Breast epithelium (tissue), 4 donors: Measurements from ENCODE around the gene LPCAT4. TPM values are rescaled to one million over a fixed set of nuclear protein-coding genes. Genes with fewer than 3 reads are reported as not detected.
A peak's percentile ranks its signal among the peaks of the same experiment; 100 is the strongest.

Experiments
- DNase-seq, 2 donors: peaks; one replicate each; pipeline ENCODE4 v3.0.0-alpha.2; 2019; ENCODE audit warnings: low spot score in 2 of 2
- H3K27ac ChIP-seq, 2 donors: fragments of 200-600 bp; sonication (generic) in 1 of 2; one replicate each; pipeline ENCODE4 v1.5.1; 2016 to 2019; ENCODE audit warnings: mild to moderate bottlenecking in 1 of 2
- H3K27me3 ChIP-seq, 2 donors: fragments of 200-600 bp; sonication (generic) in 1 of 2; one replicate each; pipeline versions ENCODE4 v1.5.1 to v1.6.0; 2017 to 2019; ENCODE audit warnings: control low read depth in 1 of 2, mild to moderate bottlenecking in 1 of 2
- H3K36me3 ChIP-seq: fragments of 200-600 bp; one replicate; pipeline ENCODE4 v1.5.1; 2019
- H3K4me1 ChIP-seq, 2 donors: fragments of 200-600 bp; sonication (generic); one replicate each; pipeline ENCODE4 v1.5.1; 2016 to 2019; ENCODE audit warnings: control low read depth in 1 of 2
- H3K4me3 ChIP-seq, 3 donors: fragments of 200-600 bp; sonication (generic); 1 replicate in 2 of 3; 2 replicates in 1 of 3; pipeline ENCODE4 v1.5.1; 2016 to 2019; ENCODE audit warnings: mild to moderate bottlenecking in 3 of 3, moderate library complexity in 2 of 3
- H3K9me3 ChIP-seq, 2 donors: fragments of 200-600 bp; sonication (generic) in 1 of 2; one replicate each; pipeline ENCODE4 v1.5.1; 2016 to 2019; ENCODE audit warnings: control low read depth in 1 of 2
- POLR2A ChIP-seq: fragments of 450-650 bp; IDR thresholded peaks from one replicate; pipeline ENCODE4 v1.6.1; 2016; ENCODE audit warnings: antibody characterized with exemption, mild to moderate bottlenecking, moderate library complexity
- POLR2AphosphoS5 ChIP-seq, 3 donors: sonication (generic); formaldehyde crosslinking; IDR thresholded peaks; one replicate each; pipeline ENCODE4 v1.6.1; 2017; ENCODE audit warnings: antibody characterized with exemption in 3 of 3
- intact Hi-C: fragments of 100-400 bp; cut with DNase I; formaldehyde crosslinking; loops from one replicate; pipeline ENCODE4 v1.15.1; 2023; ENCODE audit warnings: low total_unique reads
- total RNA-seq, 3 donors: library from RNA; depleted of rRNA; stranded (reverse); fragments of >200 nt; gene quantifications; one replicate each; pipeline ENCODE4 v1.1.0, GENCODE V29; 2016
- TF ChIP-seq, protein P1 (sequence below), 3 donors: fragments of 450-650 bp; IDR thresholded peaks; one replicate each; pipeline ENCODE4 v1.5.1; 2016 to 2017; ENCODE audit warnings: antibody characterized with exemption in 3 of 3, mild to moderate bottlenecking in 3 of 3, moderate library complexity in 3 of 3

The LPCAT4 gene
- total RNA-seq, 3 donors from 2014 or later = 10.7 to 16.4 (median 13.8) TPM

DNA sequence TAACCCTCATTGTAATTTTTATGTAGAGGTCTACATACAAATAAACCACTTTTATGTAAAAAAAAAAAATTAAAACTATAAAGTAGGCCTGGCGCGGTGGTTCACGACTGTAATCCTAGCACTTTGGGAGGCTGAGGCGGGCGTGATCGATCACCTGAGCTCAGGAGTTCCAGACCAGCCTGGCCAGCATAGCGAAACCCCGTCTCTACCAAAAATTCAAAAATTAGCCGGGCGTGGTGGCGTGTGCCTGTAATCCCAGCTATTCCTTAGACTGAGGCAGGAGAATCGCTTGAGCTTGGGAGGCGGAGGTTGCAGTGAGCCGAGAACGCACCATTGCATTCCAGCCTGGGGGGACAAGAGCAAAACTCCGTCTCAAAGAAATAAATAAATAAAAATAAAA is 28.6 kb downstream of the LPCAT4 start:
- no peak for DNase-seq
- H3K36me3 ChIP-seq = no peaks in the 10 kb centered on the region
- intact Hi-C loops = loop anchor here (10.0 kb wide), 1 partner anchor 1416 kb away; no protein-coding TSS in a partner anchor
- TF ChIP-seq, protein P1, sequence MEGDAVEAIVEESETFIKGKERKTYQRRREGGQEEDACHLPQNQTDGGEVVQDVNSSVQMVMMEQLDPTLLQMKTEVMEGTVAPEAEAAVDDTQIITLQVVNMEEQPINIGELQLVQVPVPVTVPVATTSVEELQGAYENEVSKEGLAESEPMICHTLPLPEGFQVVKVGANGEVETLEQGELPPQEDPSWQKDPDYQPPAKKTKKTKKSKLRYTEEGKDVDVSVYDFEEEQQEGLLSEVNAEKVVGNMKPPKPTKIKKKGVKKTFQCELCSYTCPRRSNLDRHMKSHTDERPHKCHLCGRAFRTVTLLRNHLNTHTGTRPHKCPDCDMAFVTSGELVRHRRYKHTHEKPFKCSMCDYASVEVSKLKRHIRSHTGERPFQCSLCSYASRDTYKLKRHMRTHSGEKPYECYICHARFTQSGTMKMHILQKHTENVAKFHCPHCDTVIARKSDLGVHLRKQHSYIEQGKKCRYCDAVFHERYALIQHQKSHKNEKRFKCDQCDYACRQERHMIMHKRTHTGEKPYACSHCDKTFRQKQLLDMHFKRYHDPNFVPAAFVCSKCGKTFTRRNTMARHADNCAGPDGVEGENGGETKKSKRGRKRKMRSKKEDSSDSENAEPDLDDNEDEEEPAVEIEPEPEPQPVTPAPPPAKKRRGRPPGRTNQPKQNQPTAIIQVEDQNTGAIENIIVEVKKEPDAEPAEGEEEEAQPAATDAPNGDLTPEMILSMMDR (IDR thresholded peaks at IDR 0.05) = no peak
- no peak for TF ChIP-seq POLR2AphosphoS5 (IDR thresholded peaks at IDR 0.05)
- no peak for TF ChIP-seq POLR2A
- H3K4me3 ChIP-seq = peak overlapping the region; percentile 91 to 94 (median 94)
- no peaks in the 10 kb centered on the region for H3K9me3 ChIP-seq
- no peaks in the 10 kb centered on the region for H3K4me1 ChIP-seq
- peak overlapping the region; percentile 86 to 87 for H3K27ac ChIP-seq
- H3K27me3 ChIP-seq = no peaks in the 10 kb centered on the region

DNA sequence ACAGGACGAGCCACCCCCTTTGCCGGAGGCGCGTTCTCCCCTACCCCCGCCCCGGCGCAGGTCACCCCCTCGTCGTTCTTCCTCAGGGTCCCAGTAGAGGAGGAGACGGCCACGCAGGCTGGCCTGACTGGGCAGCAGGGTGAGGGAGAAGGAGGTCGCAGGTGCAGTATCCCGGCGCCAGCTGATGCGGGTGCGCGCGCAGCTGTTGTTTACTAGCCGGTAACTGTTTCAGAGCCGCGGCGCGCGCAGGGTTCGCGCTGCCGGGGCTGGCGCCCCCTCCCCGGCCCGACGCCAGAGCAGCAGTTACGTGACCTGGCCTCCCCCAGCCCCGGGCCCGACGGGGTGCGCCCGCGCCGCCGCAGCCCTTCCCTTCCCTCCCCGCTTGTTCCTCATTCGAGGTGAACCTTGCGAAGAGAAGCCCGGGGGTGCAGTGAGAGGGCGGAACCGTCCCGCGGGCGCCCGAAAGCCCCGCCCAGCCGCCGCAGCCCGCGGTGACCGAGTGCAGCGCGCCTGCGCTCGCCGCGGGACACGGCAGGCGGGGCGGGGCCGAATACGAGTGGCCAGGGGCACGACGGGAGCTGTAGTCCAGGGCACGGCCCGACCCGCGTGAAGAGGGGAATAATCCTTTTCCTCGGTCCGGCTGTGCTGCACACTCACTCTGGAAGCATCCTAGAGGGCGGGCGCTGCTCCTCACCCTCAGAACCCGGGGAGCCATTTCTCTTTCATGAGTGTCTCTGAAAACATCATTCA is 29.3 kb downstream of the LPCAT4 start, which contains the start of gene SLC12A6:
SLC12A6 (minus strand) TSS at position 225 of the 750 bp plus-strand sequence. CDS start 1,101 bp downstream, outside the sequence.
- Histone ChIP-seq H3K4me1 (no peaks in the 10 kb centered on the region), H3K36me3 (no peaks in the 10 kb centered on the region), H3K27ac (peak within 1 kb of the TSS; percentile 86 to 87), H3K27me3 (no peaks in the 10 kb centered on the region), H3K9me3 (no peaks in the 10 kb centered on the region), H3K4me3 (peak within 1 kb of the TSS; percentile 91 to 94 (median 94))
- no peak for TF ChIP-seq POLR2A
- TF ChIP-seq POLR2AphosphoS5 (IDR thresholded peaks at IDR 0.05) = peak in 1 of 3 donors; percentile 12
- DNase-seq = peak; percentile 69 to 80
- intact Hi-C loops = loop anchor here (10.0 kb wide), 1 partner anchor 1417 kb away; no protein-coding TSS in a partner anchor

DNA sequence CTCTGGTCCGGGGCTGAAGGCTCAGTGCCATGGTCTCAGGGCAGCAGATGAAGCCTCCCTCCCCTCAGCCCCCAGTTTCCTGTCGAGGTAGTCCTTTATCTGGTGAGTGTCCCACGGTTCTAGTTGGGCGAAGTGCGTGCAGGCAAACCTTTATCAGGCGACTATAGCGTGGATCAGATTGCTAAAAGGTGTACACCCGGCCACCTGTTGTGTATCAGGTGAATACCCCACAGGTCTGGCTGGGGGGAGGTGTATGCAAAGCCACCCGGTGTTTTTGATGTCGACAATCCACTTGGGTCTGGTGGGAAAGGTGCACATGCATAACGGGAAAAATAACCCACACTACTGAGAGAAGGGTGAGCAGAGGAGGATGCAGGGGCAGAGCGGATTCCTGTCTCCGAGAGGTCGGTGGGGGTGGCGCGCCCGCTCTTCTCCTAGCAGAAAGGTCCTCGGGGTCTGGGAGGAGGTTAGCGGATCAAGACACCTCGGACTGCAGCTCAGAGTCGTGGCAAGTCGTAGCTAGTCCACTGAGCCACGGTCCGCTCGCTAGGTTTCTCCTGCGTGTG is 29.9 kb downstream of the LPCAT4 start:
- H3K27ac ChIP-seq = peak overlapping the region; percentile 86 to 87
- intact Hi-C loops = loop anchor here (10.0 kb wide), 1 partner anchor 1418 kb away; no protein-coding TSS in a partner anchor
- no peak for DNase-seq

DNA sequence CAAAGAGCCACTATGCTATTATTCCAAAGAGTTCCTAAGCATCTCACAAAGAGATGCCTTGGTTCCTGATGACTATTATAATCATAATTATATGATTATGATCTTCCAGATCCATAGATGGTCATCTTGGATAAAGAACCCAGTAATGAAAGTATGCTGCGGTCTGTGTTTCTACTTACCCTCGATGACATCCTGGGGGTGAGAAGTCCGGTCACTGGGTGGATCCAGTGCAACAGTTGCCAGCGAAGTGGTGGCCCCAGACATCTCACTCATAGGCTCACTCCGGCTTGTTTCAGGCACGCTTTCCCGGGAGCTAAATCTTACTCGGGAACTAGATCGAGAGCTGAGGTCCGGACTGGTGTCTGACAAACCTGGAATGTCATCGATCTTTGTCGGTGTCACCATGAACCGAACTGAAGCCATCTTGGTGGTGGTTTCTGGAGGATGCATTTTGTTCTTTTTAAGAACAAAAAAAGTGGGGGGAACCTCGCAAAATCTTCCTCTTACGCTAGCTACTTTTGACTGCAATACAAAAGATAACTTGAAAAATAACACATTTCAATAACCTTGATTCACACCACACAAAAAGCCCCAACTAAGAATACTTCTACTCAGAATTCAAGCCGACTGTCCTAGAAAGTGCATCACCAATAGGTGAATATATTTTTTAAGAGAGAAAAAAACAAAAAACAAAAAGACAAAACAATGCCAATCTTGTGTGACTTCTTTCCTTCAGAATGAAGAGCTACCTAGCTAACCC is 30.6 kb downstream of the LPCAT4 start:
- no peak for TF ChIP-seq POLR2AphosphoS5 (IDR thresholded peaks at IDR 0.05)
- no peak for TF ChIP-seq POLR2A
- TF ChIP-seq, protein P1 (IDR thresholded peaks at IDR 0.05) = no peak
- H3K36me3 ChIP-seq = no peaks in the 10 kb centered on the region
- H3K27me3 ChIP-seq = no peaks in the 10 kb centered on the region
- peak overlapping the region; percentile 91 to 94 (median 94) for H3K4me3 ChIP-seq
- DNase-seq = no peak
- H3K4me1 ChIP-seq = no peaks in the 10 kb centered on the region
- intact Hi-C loops = loop anchor here (10.0 kb wide), 1 partner anchor 1418 kb away; no protein-coding TSS in a partner anchor
- H3K9me3 ChIP-seq = no peaks in the 10 kb centered on the region
- H3K27ac ChIP-seq = peak overlapping the region; percentile 86 to 87

More for the DNA sequence above, 29.9 kb downstream of the LPCAT4 start:
- no peaks in the 10 kb centered on the region for H3K4me1 ChIP-seq
- no peaks in the 10 kb centered on the region for H3K9me3 ChIP-seq
- H3K27me3 ChIP-seq = no peaks in the 10 kb centered on the region
- no peaks in the 10 kb centered on the region for H3K36me3 ChIP-seq
- TF ChIP-seq, protein P1 (IDR thresholded peaks at IDR 0.05) = no peak
- TF ChIP-seq POLR2AphosphoS5 (IDR thresholded peaks at IDR 0.05) (no peak), POLR2A (no peak)
- peak overlapping the region; percentile 91 to 94 (median 94) for H3K4me3 ChIP-seq
